GM18909 (cell line): ENCODE results near the gene GPR55.

Experiments
- ATAC-seq: cut with Tn5 transposase; IDR thresholded peaks from one replicate; pipeline ENCODE4 v1.9.1; 2021; ENCODE audit warnings: mild to moderate bottlenecking; ENCODE audit not compliant: unreplicated experiment, poor library complexity

Gene GPR55

DNA sequence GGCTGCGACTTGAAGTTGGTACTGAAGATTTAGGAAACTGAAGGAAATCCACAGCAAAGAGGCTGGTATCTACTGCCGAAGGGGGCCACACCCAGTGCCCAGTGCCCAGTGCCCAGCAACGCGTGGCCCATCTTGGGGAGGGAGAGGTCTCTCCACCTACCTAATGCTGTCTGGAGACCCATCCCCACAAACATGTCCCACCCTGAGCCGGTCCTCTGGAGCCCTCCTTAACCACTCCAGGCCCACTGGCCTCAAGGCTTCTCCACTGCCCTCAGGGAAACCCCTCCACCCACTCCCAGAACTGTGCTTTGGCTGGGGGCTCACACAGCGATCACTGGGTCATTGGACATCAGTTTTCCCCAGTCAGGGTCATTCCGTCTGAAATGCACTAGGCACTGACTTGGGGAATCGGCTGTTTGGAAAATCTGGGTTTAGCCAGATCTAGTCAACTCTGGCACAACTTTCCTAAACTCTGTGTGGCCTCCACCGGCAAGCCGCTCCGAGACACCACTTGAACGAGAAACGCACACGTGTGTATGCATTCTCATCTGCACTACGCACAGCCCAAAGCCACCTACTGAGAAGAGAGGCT is 20.1 kb downstream of the GPR55 start:
- no peak for ATAC-seq

DNA sequence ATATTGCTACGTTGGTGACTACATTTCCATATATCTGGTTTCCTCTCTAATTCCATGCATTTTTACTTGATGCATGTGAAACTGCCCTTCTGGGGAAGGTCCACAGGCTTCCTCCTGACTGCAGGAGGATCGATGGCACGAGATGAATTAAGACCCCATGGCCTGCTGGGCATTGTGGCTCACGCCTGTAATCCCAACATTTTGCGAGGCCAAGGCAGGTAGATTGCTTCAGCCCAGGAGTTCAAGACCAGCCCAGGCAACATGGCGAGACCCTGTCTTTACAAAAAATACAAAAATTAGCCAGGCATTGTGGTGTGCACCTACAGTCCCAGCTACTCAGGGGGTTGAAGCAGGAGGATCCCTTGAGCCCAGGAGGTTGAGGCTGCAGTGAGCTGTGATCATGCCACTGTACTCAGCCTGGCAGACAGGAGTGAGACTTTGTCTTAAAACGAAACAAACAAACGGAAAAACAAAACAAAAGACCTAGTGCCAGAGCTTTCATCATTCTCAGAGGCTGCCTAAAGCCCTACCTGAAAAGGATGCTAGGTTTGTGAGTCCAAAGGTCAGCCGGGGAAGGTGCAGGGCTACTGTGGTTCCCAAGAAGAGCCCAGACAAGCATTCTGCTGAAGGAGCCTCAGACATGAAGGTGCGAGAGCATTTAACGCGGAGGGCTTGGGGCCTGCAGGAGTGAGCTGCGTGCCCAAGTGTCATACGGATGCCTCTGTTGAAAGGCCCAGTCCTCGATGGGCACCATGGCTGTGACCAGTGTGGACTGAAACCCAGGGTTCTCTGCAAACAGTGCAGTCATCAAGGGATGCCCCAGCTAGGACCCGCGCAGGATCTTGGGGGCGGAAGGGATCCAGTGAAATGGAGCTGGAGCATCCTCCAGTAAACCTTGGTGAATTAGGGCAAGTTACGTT is 21.6 kb downstream of the GPR55 start:
- no peak for ATAC-seq

GRCh38 chr2:230902180-230902899 is 22.7 kb downstream of the GPR55 start:
- peak; percentile 72 for ATAC-seq

DNA sequence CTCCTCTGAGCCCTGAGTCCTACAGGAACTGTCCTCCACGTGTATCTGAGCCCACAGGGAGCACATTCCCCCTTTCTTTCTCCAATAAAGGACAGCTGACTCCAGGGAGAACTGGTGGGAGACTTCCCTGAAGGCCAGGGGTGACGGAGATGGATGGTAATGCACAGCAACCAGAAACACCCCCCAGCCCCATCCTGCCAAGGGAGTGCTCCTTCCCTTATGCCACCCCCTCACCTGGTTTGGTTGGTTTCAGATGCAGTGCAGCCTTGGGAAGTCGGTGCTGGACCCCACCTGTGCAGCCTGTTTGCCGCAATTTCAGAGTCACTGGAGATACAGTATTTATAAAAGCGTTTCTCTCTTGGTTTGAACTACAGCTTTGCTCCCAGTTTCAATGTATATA is 24.0 kb downstream of the GPR55 start:
- no peak for ATAC-seq

DNA sequence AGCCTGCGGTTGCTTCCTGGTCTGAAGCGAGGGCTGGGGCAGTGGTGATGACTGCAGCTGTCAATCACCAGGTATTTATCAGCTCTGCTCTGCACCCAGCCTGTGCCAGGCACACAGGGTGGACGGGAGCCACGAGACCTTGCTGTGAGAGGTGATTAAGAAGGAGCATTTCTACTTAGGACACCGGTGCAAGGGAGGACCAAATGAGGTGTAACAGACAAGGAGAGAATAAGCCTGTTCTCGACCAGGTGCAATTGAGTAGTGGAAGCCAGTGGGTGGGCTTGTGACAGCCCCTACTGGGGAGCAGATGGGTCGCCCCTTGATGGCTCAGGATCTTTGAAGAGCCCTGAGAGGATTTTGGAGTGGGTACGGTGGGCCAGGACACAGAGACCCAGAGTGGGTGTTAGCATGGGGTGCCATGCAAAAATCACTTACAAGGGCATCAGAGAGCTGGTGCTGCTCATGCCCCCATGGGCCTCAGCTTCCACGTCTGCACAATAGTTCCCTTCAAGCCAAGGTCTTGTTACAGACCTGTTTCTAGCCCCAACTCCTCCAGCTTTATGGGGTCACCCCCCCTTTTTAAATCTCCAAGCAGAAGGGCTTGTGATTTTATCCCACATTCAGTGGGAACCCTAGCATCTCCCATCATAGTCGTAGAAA is 24.6 kb downstream of the GPR55 start:
- ATAC-seq: no peak

- no peak for ATAC-seq
Observed at GRCh38 chr2:230899786-230900185, 25.3 kb downstream of the GPR55 start.

GRCh38 chr2:230899287-230899686 is 25.8 kb downstream of the GPR55 start:
- no peak for ATAC-seq

- ATAC-seq: no peak
Observed at GRCh38 chr2:230898713-230899091, 26.3 kb downstream of the GPR55 start.

DNA sequence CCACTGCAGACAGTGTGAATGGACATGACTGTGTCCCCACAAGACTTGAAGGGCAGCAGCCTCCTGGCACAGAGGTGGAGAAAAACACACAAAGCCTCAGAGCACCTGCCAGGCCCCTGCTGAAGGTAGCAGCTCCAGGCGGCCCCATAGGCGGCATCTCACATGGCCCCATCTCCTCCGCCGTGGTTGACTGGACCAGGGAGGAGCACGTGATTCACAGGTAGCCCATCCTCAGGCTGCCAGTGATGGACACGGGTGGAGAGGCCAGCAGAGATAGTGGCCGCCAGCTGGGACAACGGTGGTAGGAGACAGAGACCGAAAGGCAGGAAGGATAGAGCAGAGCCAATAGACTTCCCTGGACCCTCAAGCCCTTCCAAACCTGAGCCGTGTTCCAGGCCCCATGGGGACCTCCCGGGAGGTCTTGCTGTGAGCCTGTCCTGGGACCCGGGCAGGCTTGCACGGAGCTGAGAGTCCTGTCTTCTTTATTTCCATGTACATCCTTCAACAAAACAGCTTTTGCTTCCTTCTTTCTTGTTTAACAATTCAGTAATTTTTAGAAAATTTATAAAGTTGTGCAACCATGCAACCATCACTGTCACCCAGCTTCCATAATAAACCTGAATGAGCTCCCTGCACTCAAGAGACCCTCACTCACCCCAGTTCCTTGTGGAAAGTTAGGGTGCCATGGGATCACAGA is 26.9 kb downstream of the GPR55 start:
- no peak for ATAC-seq

DNA sequence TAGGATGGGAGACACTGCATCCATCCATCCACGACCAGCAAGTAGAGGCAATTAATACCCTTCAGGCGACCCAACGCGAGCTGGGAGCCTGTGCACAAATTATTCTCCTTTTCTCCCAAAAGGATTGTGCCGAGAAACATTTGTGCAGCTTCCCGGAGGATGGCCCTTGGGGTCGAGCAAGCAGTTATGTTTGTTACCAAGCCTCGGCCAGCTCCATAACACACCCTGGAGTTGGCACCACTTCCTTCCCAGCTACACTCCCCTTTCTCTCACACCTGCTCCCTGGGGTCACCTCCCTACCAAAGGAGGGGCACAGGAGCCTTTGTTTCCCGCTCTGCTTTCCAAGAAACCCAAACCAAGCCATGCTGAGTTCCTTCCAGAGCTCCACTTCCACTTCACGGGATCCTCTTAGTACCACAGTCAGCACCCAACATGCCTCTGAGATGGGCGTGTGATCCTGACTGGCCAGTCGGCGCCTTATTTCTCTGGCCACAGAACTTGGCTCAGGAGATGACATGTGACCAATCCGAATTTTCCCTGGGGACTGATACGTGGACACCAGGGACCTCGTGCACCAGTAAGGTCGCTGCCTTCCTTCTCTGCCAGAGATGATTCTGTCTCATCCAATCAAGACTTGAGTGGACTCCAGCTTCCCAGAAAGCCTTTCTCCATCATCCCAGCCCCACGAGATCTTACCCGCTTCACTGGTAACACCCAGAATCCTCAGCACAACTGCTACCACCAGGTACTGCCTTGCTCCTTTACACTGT is 28.5 kb downstream of the GPR55 start:
- no peak for ATAC-seq

- no peak for ATAC-seq
Observed at GRCh38 chr2:230895536-230896345, 29.3 kb downstream of the GPR55 start.

GRCh38 chr2:230893841-230894781 is 30.9 kb downstream of the GPR55 start:
- ATAC-seq: peak; percentile 49

DNA sequence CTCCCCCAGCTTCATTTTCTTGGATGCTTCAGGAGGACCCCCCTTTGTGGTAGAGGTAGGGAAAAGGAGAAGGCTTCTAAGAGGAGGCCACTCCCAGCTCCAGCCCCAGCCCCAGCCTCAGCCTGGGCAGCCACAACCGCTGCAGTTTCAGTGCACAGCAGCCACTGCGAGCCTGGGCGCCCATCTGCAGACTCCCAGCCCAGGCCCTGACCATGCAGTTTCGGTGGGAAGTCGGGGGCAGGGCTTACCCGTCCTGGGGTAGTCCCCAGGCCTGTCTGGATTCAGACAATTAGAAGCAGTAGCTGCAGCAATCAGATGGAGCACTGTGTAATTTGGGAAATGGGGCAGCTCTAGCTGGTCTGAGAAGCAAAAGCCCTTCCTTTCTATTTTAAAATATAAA is 31.7 kb downstream of the GPR55 start:
- peak; percentile 77 for ATAC-seq

DNA sequence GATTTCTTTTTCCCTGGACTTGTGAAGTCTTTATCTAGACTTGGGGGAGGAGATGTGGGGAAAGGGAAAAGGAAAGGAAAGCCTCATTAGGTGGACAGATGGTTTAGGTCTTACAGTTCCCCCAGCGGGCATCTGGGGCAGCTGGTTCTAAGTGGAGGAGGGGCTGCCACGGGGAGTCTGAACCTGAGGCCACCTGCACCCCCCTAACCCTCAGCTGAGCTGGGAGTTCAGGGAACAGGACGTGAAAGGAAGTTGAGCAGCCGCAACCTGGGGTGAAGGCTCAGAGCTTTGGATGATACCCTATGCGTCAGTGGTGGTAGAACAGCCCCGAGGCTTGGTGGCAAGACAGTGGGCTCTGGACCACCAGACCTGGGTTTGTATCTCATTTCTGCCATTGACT is 33.5 kb downstream of the GPR55 start:
- no peak for ATAC-seq

GRCh38 chr2:230891064-230891463 is 34.0 kb downstream of the GPR55 start:
- ATAC-seq: no peak

- no peak for ATAC-seq
Observed at GRCh38 chr2:230890646-230891045, 34.4 kb downstream of the GPR55 start.

- no peak for ATAC-seq
Observed at GRCh38 chr2:230889911-230890601, 35.0 kb downstream of the GPR55 start.
